ENCODE data around the gene GRK7.
A peak's percentile ranks its signal among the peaks of the same experiment; 100 is the strongest.

The GRK7 gene

DNA sequence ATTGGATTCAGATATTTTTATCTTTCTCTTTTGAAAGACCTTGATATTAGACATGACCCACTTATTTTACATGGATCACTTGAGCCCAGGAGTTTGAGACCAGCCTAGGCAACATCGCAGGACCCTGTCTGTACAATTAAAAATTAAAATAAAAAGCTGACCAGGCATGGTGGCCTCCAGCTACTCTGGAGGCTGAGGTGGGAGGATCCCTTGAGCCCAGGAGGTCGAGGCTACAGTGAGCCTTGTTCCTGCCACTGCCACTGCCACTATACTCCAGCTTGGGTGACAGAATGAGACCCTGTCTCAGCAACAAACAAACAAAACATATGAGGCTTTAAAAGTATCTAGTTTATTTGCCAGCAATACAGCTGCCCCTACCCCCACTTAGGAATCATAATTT is 23.5 kb upstream of the GRK7 start:
- Histone ChIP-seq H2BK5ac (ENCODE audit: low read length) (no peak overlapping the region), H2BK120ac (ENCODE audit: low read depth, low read length) (no peak overlapping the region), H4K8ac (ENCODE audit: low read depth, low read length) (no peak overlapping the region), H2BK12ac (ENCODE audit: low read length) (no peak overlapping the region), H3K14ac (ENCODE audit: low read length) (no peak overlapping the region), H3K36me3 (replicated peaks in 1 of 2; ENCODE audit: control insufficient read depth in 2 of 2, insufficient read depth in 2 of 2, low read length in 2 of 2) (peaks cover 1 to 33% of the 10 kb centered on the region in 2 donors), H3K27me3 (ENCODE audit: control insufficient read depth in 3 of 3, insufficient read depth in 3 of 3, low read depth in 1 of 3, low read length in 3 of 3) (peaks cover 0 to 9% (median 0%) of the 10 kb centered on the region in 3 experiments), H3K4me1 (ENCODE audit: control insufficient read depth in 2 of 2, insufficient read depth in 1 of 2, low read depth in 1 of 2, low read length in 2 of 2) (peaks cover 0 to 6% of the 10 kb centered on the region in 2 donors), H3K23ac (ENCODE audit: low read depth, low read length, poor library complexity) (no peak overlapping the region), H2BK15ac (ENCODE audit: low read length) (no peak overlapping the region), H2AFZ (ENCODE audit: low read length) (no peak overlapping the region), H3K9ac (ENCODE audit: low read depth, low read length, poor library complexity) (no peak overlapping the region), H3K9me3 (replicated peaks in 1 of 2; ENCODE audit: control insufficient read depth in 2 of 2, insufficient read depth in 1 of 2, low read depth in 1 of 2, low read length in 2 of 2) (no peaks in the 10 kb centered on the region), H3K4ac (ENCODE audit: low read length) (no peak overlapping the region), H3K18ac (ENCODE audit: low read length) (no peak overlapping the region), H3K79me1 (ENCODE audit: low read depth, low read length) (peaks cover 5% of the 10 kb centered on the region), H3K4me2 (ENCODE audit: insufficient read depth, low read length, poor library complexity, severe bottlenecking) (no peak overlapping the region), H3K27ac (replicated peaks; ENCODE audit: low read length) (no peak overlapping the region), H3K4me3 (ENCODE audit: low read length in 2 of 2) (peak overlapping the region in 1 of 2 donors; percentile 99), H2AK5ac (ENCODE audit: low read depth, low read length) (no peak overlapping the region), H4K91ac (ENCODE audit: low read depth, low read length, poor library complexity) (no peak overlapping the region)
- no peak for DNase-seq (ENCODE audit: low spot score)
- WGBS, 2 donors (ENCODE audit: extremely low coverage in 2 of 2, insufficient read length in 2 of 2, insufficient replicate concordance in 1 of 2), result no CpG with 5 or more reads among the region's 2 CpGs

DNA sequence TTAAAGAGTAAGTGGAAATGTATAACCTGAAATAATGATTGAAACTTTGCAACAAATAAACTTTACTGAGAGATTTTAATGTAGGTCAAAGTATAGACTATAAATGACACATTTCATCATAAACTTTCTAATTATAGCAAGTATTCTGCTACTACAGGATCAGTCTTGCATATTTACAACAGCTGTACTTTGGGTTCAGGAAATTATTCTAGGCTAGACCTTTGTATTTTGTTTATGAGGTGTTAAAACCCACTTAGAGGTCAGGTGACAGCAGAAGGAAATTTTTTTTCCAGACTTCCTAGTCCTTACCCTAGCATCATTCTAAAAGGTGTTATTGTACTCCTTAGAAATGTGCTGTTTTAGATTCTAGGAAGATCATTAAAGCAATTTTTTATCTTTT is 22.9 kb upstream of the GRK7 start:
- Histone ChIP-seq H2AFZ (ENCODE audit: low read length) (no peak overlapping the region), H3K4ac (ENCODE audit: low read length) (no peak overlapping the region), H4K8ac (ENCODE audit: low read depth, low read length) (no peak overlapping the region), H2BK12ac (ENCODE audit: low read length) (no peak overlapping the region), H3K23ac (ENCODE audit: low read depth, low read length, poor library complexity) (no peak overlapping the region), H3K79me1 (ENCODE audit: low read depth, low read length) (peaks cover 5% of the 10 kb centered on the region), H3K27me3 (ENCODE audit: control insufficient read depth in 3 of 3, insufficient read depth in 3 of 3, low read depth in 1 of 3, low read length in 3 of 3) (peaks cover 0 to 7% (median 0%) of the 10 kb centered on the region in 3 experiments), H4K91ac (ENCODE audit: low read depth, low read length, poor library complexity) (no peak overlapping the region), H3K14ac (ENCODE audit: low read length) (no peak overlapping the region), H3K4me3 (ENCODE audit: low read length in 2 of 2) (no peak overlapping the region), H2BK5ac (ENCODE audit: low read length) (no peak overlapping the region), H3K9ac (ENCODE audit: low read depth, low read length, poor library complexity) (no peak overlapping the region), H2BK15ac (ENCODE audit: low read length) (no peak overlapping the region), H3K4me2 (ENCODE audit: insufficient read depth, low read length, poor library complexity, severe bottlenecking) (no peak overlapping the region), H3K18ac (ENCODE audit: low read length) (no peak overlapping the region), H3K9me3 (replicated peaks in 1 of 2; ENCODE audit: control insufficient read depth in 2 of 2, insufficient read depth in 1 of 2, low read depth in 1 of 2, low read length in 2 of 2) (no peaks in the 10 kb centered on the region), H2AK5ac (ENCODE audit: low read depth, low read length) (no peak overlapping the region), H3K36me3 (replicated peaks in 1 of 2; ENCODE audit: control insufficient read depth in 2 of 2, insufficient read depth in 2 of 2, low read length in 2 of 2) (peaks cover 1 to 39% of the 10 kb centered on the region in 2 donors), H3K4me1 (ENCODE audit: control insufficient read depth in 2 of 2, insufficient read depth in 1 of 2, low read depth in 1 of 2, low read length in 2 of 2) (peaks cover 0 to 6% of the 10 kb centered on the region in 2 donors), H3K27ac (replicated peaks; ENCODE audit: low read length) (no peak overlapping the region), H2BK120ac (ENCODE audit: low read depth, low read length) (no peak overlapping the region)
- DNase-seq (ENCODE audit: low spot score), result no peak

DNA sequence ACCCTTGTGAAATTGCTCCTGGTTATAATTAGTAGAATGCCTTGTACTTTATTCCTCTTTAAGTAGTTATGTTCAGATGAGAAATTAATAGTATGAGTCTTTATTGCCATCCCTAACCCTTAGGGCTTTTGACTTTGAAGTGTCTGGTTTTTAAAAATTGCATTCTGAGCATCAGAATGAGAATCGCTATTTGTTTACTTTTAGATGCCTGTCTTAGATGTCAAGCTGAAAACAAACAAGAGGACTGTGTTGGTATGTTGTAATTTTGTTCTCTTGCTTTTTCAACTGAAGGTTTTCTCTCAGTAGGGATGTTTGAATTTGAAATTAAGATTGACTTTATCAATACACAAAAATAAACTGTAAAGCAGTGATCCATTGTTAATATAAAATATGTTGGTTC is 19.9 kb upstream of the GRK7 start:
- no peak overlapping the region for H4K91ac ChIP-seq (ENCODE audit: low read depth, low read length, poor library complexity)
- H3K9me3 ChIP-seq (replicated peaks in 1 of 2; ENCODE audit: control insufficient read depth in 2 of 2, insufficient read depth in 1 of 2, low read depth in 1 of 2, low read length in 2 of 2), result no peaks in the 10 kb centered on the region
- no peak overlapping the region for H3K4me3 ChIP-seq (ENCODE audit: low read length in 2 of 2)
- no CpG with 5 or more reads among the region's 1 CpG for WGBS, 2 donors (ENCODE audit: extremely low coverage in 2 of 2, insufficient read length in 2 of 2, insufficient replicate concordance in 1 of 2)
- H4K8ac ChIP-seq (ENCODE audit: low read depth, low read length), result no peak overlapping the region
- no peak overlapping the region for H2AK5ac ChIP-seq (ENCODE audit: low read depth, low read length)
- H2AFZ ChIP-seq (ENCODE audit: low read length), result no peak overlapping the region
- no peaks in the 10 kb centered on the region for H3K27me3 ChIP-seq (ENCODE audit: control insufficient read depth in 3 of 3, insufficient read depth in 3 of 3, low read depth in 1 of 3, low read length in 3 of 3)
- H2BK12ac ChIP-seq (ENCODE audit: low read length), result no peak overlapping the region
- H3K79me1 ChIP-seq (ENCODE audit: low read depth, low read length), result peaks cover 4% of the 10 kb centered on the region
- H3K4ac ChIP-seq (ENCODE audit: low read length), result no peak overlapping the region
- H2BK120ac ChIP-seq (ENCODE audit: low read depth, low read length), result no peak overlapping the region
- peaks cover 0 to 5% of the 10 kb centered on the region in 2 donors for H3K4me1 ChIP-seq (ENCODE audit: control insufficient read depth in 2 of 2, insufficient read depth in 1 of 2, low read depth in 1 of 2, low read length in 2 of 2)
- no peak overlapping the region for H3K9ac ChIP-seq (ENCODE audit: low read depth, low read length, poor library complexity)
- peaks cover 6 to 68% of the 10 kb centered on the region in 2 donors for H3K36me3 ChIP-seq (replicated peaks in 1 of 2; ENCODE audit: control insufficient read depth in 2 of 2, insufficient read depth in 2 of 2, low read length in 2 of 2)
- DNase-seq (ENCODE audit: low spot score), result no peak
- no peak overlapping the region for H2BK5ac ChIP-seq (ENCODE audit: low read length)
- H3K14ac ChIP-seq (ENCODE audit: low read length), result no peak overlapping the region
- no peak overlapping the region for H3K23ac ChIP-seq (ENCODE audit: low read depth, low read length, poor library complexity)
- no peak overlapping the region for H3K4me2 ChIP-seq (ENCODE audit: insufficient read depth, low read length, poor library complexity, severe bottlenecking)
- no peak overlapping the region for H2BK15ac ChIP-seq (ENCODE audit: low read length)
- H3K27ac ChIP-seq (replicated peaks; ENCODE audit: low read length), result no peak overlapping the region
- no peak overlapping the region for H3K18ac ChIP-seq (ENCODE audit: low read length)

GRCh38 chr3:141746962-141747361 is 16.2 kb upstream of the GRK7 start:
- DNase-seq (ENCODE audit: low spot score), result no peak
- Histone ChIP-seq H3K27ac (replicated peaks; ENCODE audit: low read length) (no peak overlapping the region), H3K14ac (ENCODE audit: low read length) (no peak overlapping the region), H2BK15ac (ENCODE audit: low read length) (no peak overlapping the region), H3K27me3 (ENCODE audit: control insufficient read depth in 3 of 3, insufficient read depth in 3 of 3, low read depth in 1 of 3, low read length in 3 of 3) (no peaks in the 10 kb centered on the region), H3K4ac (ENCODE audit: low read length) (no peak overlapping the region), H3K4me2 (ENCODE audit: insufficient read depth, low read length, poor library complexity, severe bottlenecking) (no peak overlapping the region), H4K91ac (ENCODE audit: low read depth, low read length, poor library complexity) (no peak overlapping the region), H2BK12ac (ENCODE audit: low read length) (no peak overlapping the region), H3K18ac (ENCODE audit: low read length) (no peak overlapping the region), H2BK5ac (ENCODE audit: low read length) (no peak overlapping the region), H2BK120ac (ENCODE audit: low read depth, low read length) (no peak overlapping the region), H3K23ac (ENCODE audit: low read depth, low read length, poor library complexity) (no peak overlapping the region), H2AK5ac (ENCODE audit: low read depth, low read length) (no peak overlapping the region), H3K79me1 (ENCODE audit: low read depth, low read length) (no peaks in the 10 kb centered on the region), H3K9me3 (replicated peaks in 1 of 2; ENCODE audit: control insufficient read depth in 2 of 2, insufficient read depth in 1 of 2, low read depth in 1 of 2, low read length in 2 of 2) (no peaks in the 10 kb centered on the region), H3K4me1 (ENCODE audit: control insufficient read depth in 2 of 2, insufficient read depth in 1 of 2, low read depth in 1 of 2, low read length in 2 of 2) (no peaks in the 10 kb centered on the region), H2AFZ (ENCODE audit: low read length) (no peak overlapping the region), H3K9ac (ENCODE audit: low read depth, low read length, poor library complexity) (no peak overlapping the region), H4K8ac (ENCODE audit: low read depth, low read length) (no peak overlapping the region), H3K4me3 (ENCODE audit: low read length in 2 of 2) (no peak overlapping the region), H3K36me3 (replicated peaks in 1 of 2; ENCODE audit: control insufficient read depth in 2 of 2, insufficient read depth in 2 of 2, low read length in 2 of 2) (peaks cover 6 to 82% of the 10 kb centered on the region in 2 donors)
- WGBS, 2 donors (ENCODE audit: extremely low coverage in 2 of 2, insufficient read length in 2 of 2, insufficient replicate concordance in 1 of 2), result no CpG with 5 or more reads among the region's 4 CpGs
